D721Med (cell line): ENCODE measurements around the gene P2RY12.

Source experiments
- DNase-seq: peaks from one replicate; pipeline ENCODE4 v3.0.0; 2011; ENCODE audit warnings: low spot score; ENCODE audit not compliant: insufficient read length
- FAIRE-seq: peaks from 2 replicates; lab custom pipeline; 2011; peaks lifted over from hg19 to GRCh38; lab: Jason Lieb, UNC
- CTCF ChIP-seq: IDR thresholded peaks from 2 replicates; pipeline ENCODE4 v1.5.1; 2012; ENCODE audit warnings: mild to moderate bottlenecking, control low read depth; ENCODE audit not compliant: insufficient read depth; ENCODE audit errors: missing control alignments

Gene P2RY12

GRCh38 chr3:151386056-151386455 lies 1.5 kb upstream of the P2RY12 start:
- TF ChIP-seq CTCF = no peak
- no peak for FAIRE-seq
- no peak for DNase-seq

GRCh38 chr3:151383956-151384355 lies 597 bp downstream of the P2RY12 start:
- TF ChIP-seq CTCF = no peak
- DNase-seq (no peak), FAIRE-seq (no peak)

- TF ChIP-seq CTCF = no peak
- DNase-seq = no peak
- no peak for FAIRE-seq
These were observed 1.4 kb downstream of the P2RY12 start for GRCh38 chr3:151383111-151383510.

DNA sequence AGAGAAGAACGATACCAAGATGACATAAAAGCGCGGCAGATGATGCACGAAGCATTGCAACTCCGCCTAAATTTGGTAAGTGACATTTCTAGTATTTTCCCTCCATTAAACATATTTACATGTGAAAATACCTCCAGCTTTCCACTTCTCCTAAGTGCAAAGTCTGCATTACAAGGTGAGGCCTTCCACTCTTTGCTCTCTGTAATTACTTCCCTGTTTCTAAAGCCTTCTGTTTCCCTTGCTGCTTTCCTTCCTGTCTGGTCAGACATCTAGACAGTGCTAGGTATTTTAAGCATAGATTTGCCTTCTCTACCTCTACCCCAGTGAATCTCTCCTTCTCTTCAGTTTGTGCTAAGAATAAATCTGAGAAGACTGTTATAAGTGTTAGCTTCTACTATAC lies 1.9 kb downstream of the P2RY12 start:
- no peak for DNase-seq
- no peak for FAIRE-seq
- no peak for TF ChIP-seq CTCF

DNA sequence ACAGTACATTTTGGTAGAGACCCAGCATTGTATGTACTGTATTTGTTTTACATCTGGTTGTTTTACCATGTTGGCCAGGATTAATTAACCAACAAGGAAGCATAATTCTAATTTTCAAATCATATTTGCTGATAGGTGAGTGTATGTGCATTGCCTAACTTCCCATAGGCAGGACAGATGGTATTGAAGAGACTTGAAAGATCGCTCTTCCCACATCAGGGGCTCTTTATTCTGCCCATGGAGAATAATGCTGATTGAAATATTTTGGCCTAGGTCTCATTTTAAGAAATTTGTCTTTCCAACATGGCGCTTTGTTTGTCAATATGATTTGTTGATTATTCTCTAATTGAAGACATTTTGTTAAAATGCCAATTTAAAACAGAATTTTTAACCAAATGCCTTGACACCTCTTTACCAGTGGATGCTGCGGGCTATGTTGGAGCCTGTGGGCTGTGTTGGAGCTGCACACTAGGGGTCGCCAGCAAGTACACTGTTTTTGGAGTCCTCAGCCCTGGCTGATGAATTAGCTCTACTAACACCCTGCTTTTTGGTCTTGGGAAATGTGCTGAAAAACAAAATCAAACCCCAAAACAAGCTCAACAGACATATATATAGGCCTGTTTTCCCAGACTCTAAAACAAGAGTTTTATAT lies 5.3 kb downstream of the P2RY12 start:
- TF ChIP-seq CTCF = peak; percentile 72
- FAIRE-seq (no peak), DNase-seq (no peak)

DNA sequence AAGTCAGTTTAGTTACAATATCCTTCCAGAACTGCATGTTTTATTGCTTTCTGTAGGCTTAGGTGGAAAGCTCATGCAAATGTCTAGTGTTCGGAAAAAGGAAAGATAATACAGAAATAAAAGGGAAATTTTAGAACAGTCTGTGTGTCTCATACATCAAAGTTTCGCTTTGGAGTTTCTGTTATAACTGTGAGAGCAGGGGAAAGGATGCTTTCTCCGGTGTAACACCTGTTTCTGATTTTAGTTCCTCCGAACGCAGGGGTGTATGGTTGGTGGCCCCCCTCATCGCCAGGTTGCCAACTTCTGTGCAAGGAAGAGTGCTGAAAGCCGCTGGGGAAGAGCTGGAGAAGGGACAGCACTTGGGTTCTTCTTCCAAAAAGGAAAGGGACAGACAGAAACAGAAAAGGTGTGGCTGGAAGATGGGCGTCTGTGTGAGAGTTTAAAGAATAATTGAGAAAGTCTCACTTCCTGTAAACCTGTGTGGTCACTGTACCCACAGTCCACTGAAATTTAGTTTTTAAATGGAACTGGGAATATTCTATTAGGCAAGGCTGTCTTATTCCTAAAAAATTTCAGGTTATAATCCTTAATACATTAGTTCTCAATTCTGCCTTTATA lies 6.7 kb downstream of the P2RY12 start:
- TF ChIP-seq CTCF = no peak
- no peak for FAIRE-seq
- no peak for DNase-seq
